Choroid plexus epithelial cell (primary cell): ENCODE results near the gene RIMBP3C.
"Not testable (repeated sequence)": the region's sequence is repeated elsewhere in the genome, so short reads cannot be mapped to it uniquely, and the experiment has no call there.

Experiments used
- DNase-seq: peaks from one replicate; pipeline ENCODE4 v3.0.0-alpha.2; 2010; ENCODE audit warnings: low read depth
- H3K4me3 ChIP-seq: 2 replicates; pipeline ENCODE4 v1.5.1; 2011; ENCODE audit warnings: low read depth, mild to moderate bottlenecking, control low read depth, low read length, moderate library complexity
- TF ChIP-seq, protein P1 (sequence below): conservative IDR thresholded peaks from 2 replicates; pipeline ENCODE4 v1.5.1; 2011; ENCODE audit warnings: low read depth, mild to moderate bottlenecking, control low read depth, inconsistent platforms, low read length, moderate library complexity

RIMBP3C gene

DNA sequence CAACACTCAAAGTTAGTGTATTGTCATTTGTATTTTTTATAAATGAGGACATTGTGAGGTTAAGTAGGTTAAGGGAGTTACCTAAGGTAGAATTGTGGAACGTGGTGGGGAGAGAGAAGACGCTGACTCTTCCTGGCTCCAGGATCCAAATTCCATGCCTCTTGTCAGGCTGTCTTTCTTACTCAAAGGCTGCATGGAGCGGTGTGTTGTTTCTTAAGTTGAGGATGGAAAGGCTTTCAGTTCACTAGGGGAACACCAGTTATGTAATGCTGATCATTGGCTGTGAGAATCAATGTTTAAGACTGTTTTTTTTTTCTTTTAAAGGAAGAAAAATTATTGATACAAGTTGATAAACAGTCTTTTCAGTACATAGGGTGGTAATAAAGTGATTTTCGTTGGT lies 19.1 kb upstream of the RIMBP3C start:
- DNase-seq = no peak
- H3K4me3 ChIP-seq = no peak overlapping the region
- TF ChIP-seq, protein P1, sequence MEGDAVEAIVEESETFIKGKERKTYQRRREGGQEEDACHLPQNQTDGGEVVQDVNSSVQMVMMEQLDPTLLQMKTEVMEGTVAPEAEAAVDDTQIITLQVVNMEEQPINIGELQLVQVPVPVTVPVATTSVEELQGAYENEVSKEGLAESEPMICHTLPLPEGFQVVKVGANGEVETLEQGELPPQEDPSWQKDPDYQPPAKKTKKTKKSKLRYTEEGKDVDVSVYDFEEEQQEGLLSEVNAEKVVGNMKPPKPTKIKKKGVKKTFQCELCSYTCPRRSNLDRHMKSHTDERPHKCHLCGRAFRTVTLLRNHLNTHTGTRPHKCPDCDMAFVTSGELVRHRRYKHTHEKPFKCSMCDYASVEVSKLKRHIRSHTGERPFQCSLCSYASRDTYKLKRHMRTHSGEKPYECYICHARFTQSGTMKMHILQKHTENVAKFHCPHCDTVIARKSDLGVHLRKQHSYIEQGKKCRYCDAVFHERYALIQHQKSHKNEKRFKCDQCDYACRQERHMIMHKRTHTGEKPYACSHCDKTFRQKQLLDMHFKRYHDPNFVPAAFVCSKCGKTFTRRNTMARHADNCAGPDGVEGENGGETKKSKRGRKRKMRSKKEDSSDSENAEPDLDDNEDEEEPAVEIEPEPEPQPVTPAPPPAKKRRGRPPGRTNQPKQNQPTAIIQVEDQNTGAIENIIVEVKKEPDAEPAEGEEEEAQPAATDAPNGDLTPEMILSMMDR = no peak

DNA sequence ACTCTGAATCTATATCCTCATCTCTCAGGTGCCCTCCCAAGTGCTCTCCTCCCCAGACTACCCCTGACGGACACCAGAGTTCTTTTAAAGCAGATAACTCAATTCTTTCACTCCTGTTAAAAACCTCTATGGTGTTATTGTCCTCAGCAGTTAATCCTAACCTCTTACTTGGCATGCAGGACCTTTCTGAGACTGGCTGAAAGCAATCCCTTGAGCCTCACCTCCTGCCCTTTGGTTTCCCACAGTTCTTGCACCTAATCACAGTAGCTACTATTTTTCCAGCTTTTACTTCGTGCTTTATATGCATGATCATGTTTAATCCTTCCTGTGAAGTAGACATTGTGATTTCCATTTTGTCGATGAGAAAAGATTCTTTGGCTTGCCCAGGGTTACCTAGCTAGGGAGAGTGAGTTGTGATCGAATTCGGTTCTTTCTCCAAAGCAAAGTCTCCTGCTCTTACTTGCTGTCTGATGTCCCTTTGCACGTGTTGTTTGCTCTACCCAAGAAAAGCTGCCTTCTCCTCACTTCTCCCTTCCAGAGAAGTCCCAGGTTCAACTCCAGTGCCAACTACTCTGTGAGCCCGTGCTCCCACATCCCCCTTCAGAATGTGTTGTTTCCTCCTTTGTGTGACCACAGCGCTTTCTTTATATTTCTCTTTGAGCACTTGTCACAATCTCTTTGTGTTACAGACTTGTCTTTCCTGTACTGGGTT lies 18.4 kb upstream of the RIMBP3C start:
- H3K4me3 ChIP-seq = peak overlapping the region; percentile 90
- TF ChIP-seq, protein P1 = no peak
- no peak for DNase-seq

DNA sequence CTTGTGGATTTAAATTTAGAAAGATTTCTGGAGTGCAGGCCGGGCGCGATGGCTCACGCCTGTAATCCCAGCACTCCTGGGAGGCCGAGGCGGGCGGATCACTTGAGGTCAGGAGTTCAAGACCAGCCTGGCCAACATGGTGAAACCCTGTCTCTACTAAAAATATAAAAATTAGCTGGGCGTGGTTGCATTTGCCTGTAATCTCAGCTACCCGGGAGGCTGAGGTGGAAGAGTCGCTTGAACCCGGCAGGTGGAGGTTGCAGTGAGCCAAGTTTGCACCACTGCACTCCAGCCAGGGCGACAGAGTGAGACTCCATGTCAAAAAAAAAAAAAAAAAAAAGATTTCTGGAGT lies 17.8 kb upstream of the RIMBP3C start:
- DNase-seq = not testable (repeated sequence)
- peak overlapping the region; percentile 90 for H3K4me3 ChIP-seq

DNA sequence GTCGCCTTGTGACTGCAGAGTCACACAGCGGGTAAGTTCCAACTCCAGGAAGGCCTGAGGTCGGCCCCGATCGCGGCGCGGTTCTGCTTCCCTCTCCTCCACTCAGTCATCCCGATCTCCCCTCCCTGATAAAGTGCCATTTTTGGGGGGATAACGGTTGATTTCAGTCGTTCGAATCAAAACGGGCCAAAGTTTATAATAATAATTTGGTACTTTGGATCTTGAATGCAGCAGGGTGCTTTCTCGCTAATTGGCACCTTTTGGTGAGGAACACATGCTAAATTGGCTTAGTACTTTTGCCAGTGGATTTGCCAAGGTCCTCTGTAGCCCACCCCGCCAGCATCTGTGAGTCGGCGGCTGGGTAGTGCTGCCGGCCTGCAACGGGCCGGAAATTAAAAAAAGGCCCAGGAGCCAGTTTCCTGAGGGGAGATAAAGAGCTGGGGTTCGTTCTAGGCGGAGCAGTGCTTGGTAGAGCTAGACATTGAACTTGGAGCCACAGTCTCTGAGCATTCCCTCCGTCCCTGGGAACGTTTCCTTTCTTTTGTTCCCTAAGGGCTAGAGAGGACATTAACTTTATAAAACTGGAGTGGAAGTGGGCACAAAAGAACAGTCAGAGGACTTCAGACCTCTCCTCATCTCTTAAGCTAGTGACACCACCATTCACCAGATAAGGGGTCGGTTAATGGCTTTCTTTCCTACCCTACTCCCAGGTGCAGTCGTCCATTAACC lies 17.2 kb upstream of the RIMBP3C start:
- H3K4me3 ChIP-seq = peak overlapping the region; percentile 90
- TF ChIP-seq, protein P1 = no peak
- DNase-seq = peak; percentile 42

DNA sequence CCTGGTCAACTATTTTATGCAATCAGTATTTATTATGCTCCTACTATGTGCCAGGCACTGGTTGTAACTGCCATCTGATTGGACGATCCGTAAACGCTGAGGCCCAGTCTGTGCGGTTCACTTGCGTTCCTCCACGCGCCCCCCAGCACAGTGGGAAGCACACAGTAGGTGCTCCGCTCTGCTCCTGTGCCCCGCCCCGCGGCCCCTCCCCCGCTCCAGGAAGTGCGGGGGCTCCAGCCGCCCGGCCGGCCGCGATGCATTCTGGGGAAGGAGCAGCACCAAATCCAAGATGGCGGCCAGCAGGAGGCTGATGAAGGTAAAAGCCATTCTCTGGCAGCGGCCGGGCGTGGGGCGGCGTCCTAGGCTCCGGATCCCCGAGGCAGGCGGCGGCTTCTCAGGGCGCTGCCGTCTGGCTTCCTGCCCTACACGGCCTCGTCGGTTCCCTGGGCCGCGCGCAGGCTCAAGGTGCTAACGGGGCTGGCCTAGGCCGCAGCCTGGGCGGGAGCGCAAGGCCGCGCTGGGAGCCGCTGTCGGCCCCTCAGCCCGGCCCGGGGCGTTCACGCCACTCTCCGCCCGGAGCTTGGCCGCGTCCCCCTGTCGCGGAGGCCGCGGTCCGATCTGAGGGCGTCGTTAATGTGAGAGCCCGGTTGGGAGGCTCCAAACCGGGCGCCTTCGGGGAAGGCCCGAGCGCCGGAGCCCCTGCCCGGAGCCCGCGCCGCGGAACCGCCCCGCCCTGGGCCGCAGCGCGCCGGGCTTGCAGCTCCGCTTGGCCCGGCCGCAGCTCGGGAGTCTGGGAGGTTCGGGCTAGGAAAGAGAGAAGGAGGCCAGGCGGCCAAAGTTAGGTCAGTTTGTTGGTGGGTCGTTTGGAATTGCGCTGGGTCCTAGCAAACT lies 16.4 kb upstream of the RIMBP3C start, which contains the start of gene UBE2L3:
Gene UBE2L3, plus strand, starts transcription at position 259 of the 891 bp plus-strand sequence. Its CDS starts 31 bp downstream, at position 290.
- TF ChIP-seq, protein P1 = no peak
- peak within 1 kb of the TSS; percentile 90 for H3K4me3 ChIP-seq
- peak; percentile 79 for DNase-seq

DNA sequence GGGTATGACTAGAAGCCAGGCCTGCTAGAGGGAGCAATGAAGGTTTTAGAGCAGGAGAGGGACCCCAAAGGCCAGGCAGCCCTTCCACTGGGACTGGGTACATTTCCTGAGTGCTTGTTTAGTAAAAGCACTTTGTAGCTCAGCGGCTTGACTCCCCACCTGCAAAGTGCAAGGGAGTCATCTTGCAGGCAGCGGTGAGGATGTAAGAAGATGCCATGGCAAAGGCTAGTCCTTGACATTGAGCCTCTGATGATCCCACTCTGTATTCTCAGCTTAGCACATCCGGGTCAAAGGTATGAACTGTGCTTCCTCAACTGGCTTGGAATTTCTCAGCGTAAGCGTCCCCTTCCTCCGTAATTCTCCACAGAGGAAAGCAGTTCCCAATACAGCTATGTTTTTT lies 13.2 kb upstream of the RIMBP3C start:
- DNase-seq = no peak
- no peak overlapping the region for H3K4me3 ChIP-seq
- TF ChIP-seq, protein P1 = no peak

DNA sequence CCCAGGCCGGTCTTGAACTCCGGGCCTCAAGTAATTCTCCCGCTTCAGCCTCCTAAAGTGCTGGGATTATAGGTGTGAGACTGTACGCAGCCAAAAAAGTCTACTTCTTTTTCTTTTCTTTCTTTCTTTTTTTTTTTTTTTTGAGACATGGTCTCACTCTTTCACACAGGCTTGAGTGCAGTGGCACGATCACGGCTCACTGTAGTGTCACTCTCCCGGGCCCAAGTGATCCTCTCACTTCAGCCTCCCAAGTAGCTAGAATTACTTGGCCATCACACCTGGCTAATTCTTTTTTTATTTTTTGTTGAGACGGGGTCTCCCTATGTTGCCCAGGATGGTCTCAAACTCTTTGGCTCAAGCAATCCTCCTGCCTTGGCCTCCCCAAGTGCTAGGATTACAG lies 12.7 kb upstream of the RIMBP3C start:
- TF ChIP-seq, protein P1 = no peak
- no peak overlapping the region for H3K4me3 ChIP-seq
- DNase-seq = no peak

DNA sequence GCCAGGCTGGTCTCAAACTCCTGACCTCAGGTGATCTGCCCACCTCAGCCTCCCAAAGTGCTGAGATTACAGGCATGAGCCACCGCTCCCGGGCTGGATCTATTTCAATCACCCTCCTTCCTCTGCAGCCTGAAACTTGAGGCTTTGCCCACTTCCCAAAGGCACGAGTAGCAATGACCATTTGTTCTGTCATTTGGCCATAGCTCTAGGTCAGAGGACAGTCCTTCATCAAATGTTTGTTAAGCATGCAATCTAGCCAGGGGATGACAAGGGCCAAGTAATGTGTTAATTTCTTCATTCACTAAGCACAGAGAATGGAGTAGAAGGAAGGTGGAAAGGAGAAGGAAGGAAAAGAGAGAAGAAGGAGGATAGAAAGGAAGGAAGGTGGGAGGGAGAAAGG lies 9.4 kb upstream of the RIMBP3C start:
- DNase-seq, H3K4me3 ChIP-seq: not testable (repeated sequence)

DNA sequence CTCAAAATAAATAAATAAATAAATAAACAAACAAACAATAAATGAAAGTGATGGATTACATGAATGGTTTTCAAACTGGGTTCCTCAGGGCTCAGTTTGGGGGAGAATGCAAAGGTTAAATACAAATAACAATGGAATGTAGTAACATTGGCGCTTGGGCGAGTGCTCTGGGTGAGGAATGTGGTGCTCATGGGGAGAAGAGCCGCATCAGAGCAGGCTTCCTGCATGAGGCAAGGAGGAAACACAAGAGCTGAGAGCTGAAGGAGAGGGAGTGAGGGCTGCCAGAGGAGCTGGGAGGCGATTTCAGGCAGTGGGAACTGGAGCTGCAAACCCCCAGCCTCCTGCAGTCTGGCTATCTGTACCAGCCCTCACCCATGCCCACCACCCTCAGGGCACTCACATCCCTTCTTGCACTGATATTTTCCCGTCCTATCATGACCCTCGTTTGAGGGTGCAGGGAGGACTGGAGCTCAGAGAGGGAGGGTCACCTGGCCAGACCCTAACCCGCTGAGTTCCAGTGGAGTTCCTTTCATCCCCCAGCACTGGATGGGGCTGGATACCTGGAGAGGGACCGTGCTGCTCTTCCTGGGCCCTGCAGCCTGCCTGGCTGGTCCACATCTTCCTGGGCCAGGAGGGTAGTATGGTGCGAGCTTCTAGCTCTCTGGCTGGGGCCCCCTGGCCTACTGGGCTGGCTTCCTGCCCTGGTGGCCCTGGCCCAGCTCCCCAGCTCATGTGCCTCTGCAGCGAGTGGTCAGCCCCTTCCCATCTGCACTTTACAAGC lies 8.3 kb upstream of the RIMBP3C start:
- DNase-seq, H3K4me3 ChIP-seq: not testable (repeated sequence)

DNA sequence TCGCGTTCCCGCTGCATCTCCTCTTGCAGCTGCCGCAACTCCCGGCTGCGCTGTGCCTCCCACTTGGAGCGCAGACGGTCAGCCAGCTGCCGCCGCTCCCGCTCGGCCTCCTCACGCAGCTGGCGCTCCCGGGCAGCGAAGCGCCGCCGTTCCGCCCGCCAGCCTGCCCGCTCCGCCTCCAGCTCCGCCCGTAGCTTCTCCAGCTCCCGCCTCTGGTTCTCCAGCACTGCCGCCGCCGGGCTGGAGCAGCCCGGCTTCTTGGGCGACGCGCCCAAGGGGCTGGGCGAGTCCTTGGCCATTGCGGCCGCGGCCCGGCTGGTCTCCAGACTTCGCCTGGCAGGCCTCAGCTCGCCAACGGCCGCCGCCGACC lies 598 bp downstream of the RIMBP3C start:
- not testable (repeated sequence) for H3K4me3 ChIP-seq, DNase-seq
